Measurements from ENCODE around the gene TMEM138.

GRCh38 chr11:61332797-61333549, 29.2 kb upstream of the TMEM138 start, which contains the start of the genes DDB1 and TKFC:
- no peak for TF ChIP-seq CTCF (conservative IDR thresholded peaks at IDR 0.05; ENCODE audit: low read length)
- TF ChIP-seq EZH2phosphoT487 (IDR thresholded peaks at IDR 0.05; ENCODE audit: borderline replicate concordance): no peak

Data from Loucy (cell line).